ENCODE data around the gene MXRA8.

DNA sequence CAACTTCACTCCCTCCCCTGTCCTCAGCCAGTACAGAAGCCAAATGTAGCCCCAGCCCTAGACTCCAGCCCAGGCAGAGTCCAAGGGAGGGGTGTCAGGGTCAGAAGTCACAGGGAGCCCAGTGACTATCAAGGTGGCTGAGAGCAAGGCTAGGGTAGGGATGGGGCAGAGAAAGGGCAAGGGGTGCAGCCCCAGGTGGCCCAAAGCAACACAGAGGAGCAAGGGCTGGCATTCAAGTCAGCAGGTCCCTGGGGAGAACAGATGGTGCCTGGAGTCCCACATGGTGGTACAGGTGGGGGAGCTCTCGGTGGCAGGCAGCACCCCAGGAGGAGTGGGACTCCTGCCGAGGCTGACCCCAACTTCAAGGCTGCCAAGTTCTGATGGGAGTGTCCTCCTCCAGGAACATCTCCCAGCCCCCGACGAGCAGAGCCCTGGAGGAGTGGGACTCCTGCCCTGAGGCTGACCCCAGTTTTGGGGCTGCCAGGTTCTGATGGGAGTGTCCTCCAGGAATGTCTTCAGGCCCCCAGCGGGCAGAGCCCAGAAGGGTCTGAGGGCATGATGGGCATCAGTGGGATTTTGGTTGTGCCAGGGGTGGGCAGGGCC is 5.5 kb downstream of the MXRA8 start:
- TF ChIP-seq POLR2A (IDR thresholded peaks at IDR 0.05; ENCODE audit: low read length) (no peak), GATA1 (IDR thresholded peaks at IDR 0.05; ENCODE audit: low read depth, low read length) (no peak)

Measured in erythroblast (primary cell).